Measurements from ENCODE around the gene ARFGAP2.

ARFGAP2 gene

GRCh38 chr11:47162426-47162825, 14.3 kb downstream of the ARFGAP2 start:
- DNase-seq (ENCODE audit: low read depth) = no peak
- TF ChIP-seq CTCF (conservative IDR thresholded peaks at IDR 0.05; ENCODE audit: control insufficient read depth, insufficient read depth, low read depth, low read length) = no peak
- H3K4me3 ChIP-seq (ENCODE audit: control insufficient read depth, low read depth, low read length) = no peak overlapping the region

- peak; percentile 25 for DNase-seq (ENCODE audit: low read depth)
- TF ChIP-seq CTCF (conservative IDR thresholded peaks at IDR 0.05; ENCODE audit: control insufficient read depth, insufficient read depth, low read depth, low read length) = no peak
- H3K4me3 ChIP-seq (ENCODE audit: control insufficient read depth, low read depth, low read length) = no peak overlapping the region
Measured at GRCh38 chr11:47161890-47162289, 14.8 kb downstream of the ARFGAP2 start.

GRCh38 chr11:47161134-47161854, 15.4 kb downstream of the ARFGAP2 start:
- H3K4me3 ChIP-seq (ENCODE audit: control insufficient read depth, low read depth, low read length) = no peak overlapping the region
- TF ChIP-seq CTCF (conservative IDR thresholded peaks at IDR 0.05; ENCODE audit: control insufficient read depth, insufficient read depth, low read depth, low read length) = peak; percentile 89
- peak; percentile 72 for DNase-seq (ENCODE audit: low read depth)

GRCh38 chr11:47160753-47161133, 15.9 kb downstream of the ARFGAP2 start:
- H3K4me3 ChIP-seq (ENCODE audit: control insufficient read depth, low read depth, low read length) = no peak overlapping the region
- TF ChIP-seq CTCF (conservative IDR thresholded peaks at IDR 0.05; ENCODE audit: control insufficient read depth, insufficient read depth, low read depth, low read length) = no peak
- no peak for DNase-seq (ENCODE audit: low read depth)

- no peak overlapping the region for H3K4me3 ChIP-seq (ENCODE audit: control insufficient read depth, low read depth, low read length)
- no peak for DNase-seq (ENCODE audit: low read depth)
- TF ChIP-seq CTCF (conservative IDR thresholded peaks at IDR 0.05; ENCODE audit: control insufficient read depth, insufficient read depth, low read depth, low read length) = no peak
Measured at GRCh38 chr11:47158242-47158641, 18.4 kb downstream of the ARFGAP2 start.

- no peak for DNase-seq (ENCODE audit: low read depth)
Measured at GRCh38 chr11:47157805-47158204, 18.9 kb downstream of the ARFGAP2 start.

More at GRCh38 chr11:47157805-47158204, 18.9 kb downstream of the ARFGAP2 start:
- no peak overlapping the region for H3K4me3 ChIP-seq (ENCODE audit: control insufficient read depth, low read depth, low read length)
- TF ChIP-seq CTCF (conservative IDR thresholded peaks at IDR 0.05; ENCODE audit: control insufficient read depth, insufficient read depth, low read depth, low read length) = no peak
